ENCODE data around the gene SCARF2.
"Not testable (repeated sequence)": the region's sequence is repeated elsewhere in the genome, so short reads cannot be mapped to it uniquely, and the experiment has no call there.

The SCARF2 gene, protein sequence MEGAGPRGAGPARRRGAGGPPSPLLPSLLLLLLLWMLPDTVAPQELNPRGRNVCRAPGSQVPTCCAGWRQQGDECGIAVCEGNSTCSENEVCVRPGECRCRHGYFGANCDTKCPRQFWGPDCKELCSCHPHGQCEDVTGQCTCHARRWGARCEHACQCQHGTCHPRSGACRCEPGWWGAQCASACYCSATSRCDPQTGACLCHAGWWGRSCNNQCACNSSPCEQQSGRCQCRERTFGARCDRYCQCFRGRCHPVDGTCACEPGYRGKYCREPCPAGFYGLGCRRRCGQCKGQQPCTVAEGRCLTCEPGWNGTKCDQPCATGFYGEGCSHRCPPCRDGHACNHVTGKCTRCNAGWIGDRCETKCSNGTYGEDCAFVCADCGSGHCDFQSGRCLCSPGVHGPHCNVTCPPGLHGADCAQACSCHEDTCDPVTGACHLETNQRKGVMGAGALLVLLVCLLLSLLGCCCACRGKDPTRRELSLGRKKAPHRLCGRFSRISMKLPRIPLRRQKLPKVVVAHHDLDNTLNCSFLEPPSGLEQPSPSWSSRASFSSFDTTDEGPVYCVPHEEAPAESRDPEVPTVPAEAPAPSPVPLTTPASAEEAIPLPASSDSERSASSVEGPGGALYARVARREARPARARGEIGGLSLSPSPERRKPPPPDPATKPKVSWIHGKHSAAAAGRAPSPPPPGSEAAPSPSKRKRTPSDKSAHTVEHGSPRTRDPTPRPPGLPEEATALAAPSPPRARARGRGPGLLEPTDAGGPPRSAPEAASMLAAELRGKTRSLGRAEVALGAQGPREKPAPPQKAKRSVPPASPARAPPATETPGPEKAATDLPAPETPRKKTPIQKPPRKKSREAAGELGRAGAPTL

DNA sequence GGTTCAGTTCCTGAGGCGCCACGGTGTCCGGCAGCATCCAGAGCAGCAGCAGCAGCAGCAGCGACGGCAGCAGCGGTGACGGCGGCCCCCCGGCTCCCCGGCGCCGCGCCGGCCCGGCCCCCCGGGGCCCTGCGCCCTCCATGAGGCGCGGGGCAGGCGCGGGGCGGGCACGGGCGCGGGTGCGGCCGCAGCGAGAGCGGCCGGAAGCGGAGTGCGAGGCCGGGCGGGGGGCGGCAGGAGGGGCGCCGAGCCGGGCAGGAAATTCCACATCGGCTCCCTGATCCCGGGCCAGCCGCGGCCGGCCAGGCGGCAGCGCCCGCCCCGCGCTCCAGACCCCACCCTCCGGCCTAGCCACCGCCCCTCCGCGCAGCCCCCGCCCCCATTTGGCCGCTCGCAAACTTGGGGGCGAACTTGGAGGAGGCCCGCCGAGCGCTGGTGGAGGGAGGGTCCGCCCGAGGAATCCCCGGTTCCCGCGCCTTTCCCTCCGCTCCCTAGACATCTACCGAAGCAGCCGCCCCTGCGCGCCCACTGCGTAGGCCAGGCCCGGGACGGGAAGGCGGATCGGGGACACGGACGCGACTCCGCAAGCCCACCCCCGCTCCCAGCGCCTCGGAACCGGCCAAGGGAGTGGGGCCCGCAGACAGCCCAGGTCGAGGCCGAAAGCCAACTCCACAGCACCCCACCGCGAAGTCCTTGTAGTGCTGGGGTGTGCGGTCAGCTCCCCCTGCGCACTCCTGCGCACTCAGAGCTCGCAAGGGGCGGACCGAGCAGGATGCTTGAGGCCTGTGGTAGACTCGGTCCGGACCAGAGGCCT is at the start of gene SCARF2:
Gene SCARF2, minus strand, starts transcription at position 213 of the 814 bp plus-strand sequence. Its CDS starts 71 bp downstream, at position 142.
- DNase-seq: no peak

DNA sequence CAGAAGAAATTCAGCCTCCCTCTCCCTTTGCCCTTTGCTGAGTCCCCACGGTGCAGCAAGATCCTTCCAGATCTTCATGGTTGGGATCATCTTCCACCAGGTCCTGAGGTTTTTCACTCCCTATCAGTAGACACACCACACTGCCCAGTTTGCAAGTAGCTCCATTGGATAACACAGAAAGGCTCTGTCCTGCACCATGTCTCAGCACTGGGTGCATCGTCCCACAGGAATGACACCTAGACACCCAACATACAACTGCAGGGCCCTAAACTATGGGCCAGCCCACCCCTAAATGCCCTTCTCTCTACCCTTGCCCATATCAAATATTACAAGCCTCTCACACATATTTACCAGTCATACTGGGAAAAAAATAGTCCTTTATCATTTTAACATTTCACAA is 48.6 kb upstream of the SCARF2 start:
- no peak for DNase-seq

DNA sequence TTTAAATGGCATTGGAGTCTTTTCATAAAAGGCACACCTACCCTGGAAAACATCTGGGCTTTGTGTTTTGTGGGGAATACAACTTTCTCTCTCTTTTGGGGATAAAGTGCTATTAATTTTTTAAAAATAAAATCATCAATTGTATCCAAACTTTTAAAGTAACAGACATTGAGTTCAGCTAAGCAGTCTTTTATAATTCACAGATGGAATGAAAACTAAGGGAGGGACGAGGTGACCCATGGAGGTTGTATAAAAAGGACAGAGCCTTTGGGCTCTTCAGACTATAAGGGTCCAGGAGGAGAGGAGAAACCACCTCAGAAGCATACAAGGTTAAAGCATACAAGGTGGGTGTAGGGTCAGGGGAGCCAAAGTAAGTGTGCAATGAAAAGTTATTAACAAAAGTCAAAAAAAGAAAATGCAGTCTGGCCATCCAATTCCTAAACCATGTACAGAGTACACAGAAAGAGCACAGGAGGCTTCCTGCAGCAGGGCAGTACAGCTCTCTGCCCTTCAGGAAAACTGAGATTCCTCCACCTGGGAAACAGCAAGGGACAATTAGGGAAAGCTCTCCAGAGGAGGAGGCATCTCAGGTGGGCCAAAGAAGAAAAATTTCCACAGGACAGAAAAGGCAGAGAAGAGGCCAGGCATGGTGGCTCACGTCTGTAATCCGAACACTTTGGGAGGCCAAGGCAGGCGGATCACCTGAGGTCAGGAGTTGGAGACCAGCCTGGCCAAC is 47.5 kb upstream of the SCARF2 start:
- DNase-seq: no peak

DNA sequence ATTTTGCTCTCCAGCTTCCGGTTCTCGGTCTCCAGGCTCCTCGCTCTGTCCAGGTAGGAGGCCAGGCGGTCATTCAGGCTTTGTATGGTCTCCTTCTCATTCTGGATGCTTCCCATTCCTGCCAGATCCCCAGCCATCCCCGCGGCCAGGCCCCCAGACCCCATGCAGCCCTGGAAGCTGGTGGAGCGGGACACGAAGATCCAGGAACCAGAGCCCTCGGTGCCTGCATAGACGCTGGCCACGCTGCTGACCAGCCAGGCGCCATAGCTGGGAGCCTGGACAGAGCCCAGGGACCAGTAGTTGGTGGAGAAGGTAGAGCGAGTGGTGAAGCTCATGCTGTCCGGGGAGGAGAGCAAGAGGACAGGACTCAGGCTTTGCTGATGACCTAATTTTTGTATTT is 46.1 kb upstream of the SCARF2 start:
- DNase-seq: no peak

DNA sequence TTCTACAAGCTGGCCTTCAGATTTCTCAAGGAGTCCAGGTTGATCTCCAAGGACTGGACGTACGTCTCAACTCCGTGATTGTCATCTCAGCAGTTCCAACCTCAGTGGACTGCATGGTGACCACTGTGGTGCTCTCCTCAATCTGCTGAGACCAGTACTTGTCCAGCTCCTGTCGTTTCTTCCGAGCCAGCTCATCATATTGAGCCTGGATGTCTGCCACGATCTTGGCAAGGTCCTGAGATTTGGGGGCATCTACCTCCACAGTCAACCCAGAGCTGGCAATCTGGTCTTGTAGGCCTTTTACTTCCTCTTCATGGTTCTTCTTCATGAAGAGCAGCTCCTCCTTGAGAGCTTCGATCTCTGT is 45.5 kb upstream of the SCARF2 start:
- not testable (repeated sequence) for DNase-seq

DNA sequence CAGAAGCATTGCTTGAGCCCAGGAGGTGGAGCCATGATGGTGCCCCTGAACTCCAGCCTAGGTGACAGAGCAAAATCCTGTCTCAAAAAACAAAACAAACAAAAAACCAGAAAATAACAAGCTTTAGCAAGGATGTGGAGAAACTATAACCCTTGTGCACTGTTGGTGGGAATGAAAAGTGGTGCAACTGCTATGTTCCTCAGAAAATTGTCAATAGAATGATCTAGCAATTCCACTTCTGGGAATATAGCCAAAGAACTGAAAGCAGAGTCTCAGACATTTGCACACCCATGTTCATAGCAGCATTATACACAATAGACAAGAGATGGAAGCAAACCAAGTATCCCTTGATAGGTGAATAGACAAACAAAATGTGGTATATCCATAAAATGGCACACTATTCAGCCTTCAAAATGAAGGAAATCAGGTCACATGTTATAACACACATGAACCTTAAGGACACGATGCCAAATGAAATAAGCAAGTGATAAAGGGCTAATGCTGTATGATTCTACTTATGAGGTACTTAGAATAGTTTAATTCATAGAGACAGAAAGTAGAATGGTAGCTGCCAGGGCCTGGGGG is 42.1 kb upstream of the SCARF2 start:
- no peak for DNase-seq

DNA sequence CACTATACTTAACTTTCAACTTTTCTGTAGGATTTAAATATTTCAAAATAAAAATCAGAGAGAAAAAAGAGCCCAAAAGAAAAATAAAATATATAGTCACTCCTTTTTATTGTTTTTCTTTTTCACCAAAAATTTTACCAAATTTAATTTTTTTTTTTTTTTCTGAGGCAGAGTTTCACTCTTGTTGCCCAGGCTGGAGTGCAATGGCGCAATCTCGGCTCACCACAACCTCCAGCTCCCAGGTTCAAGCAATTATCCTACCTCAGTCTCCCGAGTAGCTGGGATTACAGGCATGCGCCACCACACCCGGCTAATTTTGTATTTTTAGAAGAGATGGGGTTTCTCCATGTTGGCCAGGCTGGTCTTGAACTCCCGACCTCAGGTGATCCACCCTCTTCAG is 40.4 kb upstream of the SCARF2 start:
- not testable (repeated sequence) for DNase-seq

DNA sequence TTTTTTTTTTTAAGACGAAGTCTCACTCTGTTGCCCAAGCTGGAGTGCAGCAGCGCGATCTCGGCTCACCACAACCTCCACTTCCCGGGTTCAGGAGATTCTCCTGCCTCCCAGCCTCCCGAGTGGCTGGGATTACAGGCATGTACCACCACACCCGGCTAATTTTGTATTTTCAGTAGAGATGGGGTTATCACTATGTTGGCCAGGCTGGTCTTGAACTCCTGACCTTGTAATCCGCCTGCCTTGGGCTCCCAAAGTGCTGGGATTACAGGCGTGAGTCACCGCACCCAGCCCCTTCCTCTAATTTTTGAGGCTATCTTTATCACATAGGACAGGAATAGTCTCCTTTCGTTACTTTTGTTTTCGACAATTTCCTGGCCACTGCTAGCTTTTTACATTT is 37.9 kb upstream of the SCARF2 start:
- not testable (repeated sequence) for DNase-seq

DNA sequence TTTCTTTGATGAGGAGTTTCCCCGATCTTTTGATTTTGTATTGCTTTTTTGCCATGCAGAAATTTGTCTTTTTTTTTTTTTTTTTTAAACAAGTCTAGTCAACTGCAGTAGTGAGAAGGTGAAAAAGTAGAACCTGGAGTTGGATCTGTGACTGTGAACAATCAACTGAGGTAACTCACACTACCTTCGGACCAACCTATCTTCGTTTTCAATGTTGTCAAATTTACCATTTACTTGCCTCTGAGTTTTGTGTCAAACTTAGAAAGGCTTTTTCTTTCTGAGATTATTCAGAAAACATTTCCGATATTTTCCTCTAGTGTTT is 37.5 kb upstream of the SCARF2 start:
- no peak for DNase-seq

DNA sequence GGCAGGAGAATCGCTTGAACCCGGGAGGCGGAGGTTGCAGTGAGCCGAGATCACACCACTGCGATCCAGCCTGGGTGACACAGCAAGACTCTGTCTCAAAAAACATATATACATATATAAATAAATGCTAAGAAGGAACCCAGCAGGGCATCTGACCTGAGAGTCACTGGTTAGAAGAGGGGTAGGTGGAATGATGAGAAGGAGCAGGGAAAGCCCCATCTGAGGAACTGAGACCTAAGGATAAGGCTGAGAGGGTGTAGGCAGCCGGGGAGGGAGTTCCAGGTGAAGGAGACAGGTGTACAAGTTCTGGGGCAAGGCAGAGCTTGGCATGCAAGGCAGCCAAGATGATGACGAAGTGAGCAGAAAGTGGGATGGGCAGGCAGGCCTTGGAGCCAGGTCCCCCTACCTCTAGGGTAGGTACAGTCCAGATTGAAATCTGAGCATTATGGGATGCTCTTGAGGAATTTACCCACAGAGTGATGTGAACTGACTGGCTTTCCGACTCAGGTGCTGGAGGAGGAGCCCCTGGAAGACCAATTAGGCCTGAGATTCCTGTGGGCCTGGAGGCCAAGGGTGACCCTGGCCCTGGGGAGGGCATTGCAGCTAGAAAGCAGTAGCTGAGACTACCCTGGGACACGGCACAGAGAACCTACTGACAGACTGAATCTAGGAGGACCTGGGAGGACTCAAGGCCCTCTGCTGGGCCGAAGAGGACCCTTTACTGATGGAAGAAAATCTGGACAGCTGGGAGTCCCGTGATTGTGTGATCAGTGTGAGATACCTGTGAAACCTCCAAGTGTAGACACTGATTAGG is 35.2 kb upstream of the SCARF2 start:
- DNase-seq: no peak

DNA sequence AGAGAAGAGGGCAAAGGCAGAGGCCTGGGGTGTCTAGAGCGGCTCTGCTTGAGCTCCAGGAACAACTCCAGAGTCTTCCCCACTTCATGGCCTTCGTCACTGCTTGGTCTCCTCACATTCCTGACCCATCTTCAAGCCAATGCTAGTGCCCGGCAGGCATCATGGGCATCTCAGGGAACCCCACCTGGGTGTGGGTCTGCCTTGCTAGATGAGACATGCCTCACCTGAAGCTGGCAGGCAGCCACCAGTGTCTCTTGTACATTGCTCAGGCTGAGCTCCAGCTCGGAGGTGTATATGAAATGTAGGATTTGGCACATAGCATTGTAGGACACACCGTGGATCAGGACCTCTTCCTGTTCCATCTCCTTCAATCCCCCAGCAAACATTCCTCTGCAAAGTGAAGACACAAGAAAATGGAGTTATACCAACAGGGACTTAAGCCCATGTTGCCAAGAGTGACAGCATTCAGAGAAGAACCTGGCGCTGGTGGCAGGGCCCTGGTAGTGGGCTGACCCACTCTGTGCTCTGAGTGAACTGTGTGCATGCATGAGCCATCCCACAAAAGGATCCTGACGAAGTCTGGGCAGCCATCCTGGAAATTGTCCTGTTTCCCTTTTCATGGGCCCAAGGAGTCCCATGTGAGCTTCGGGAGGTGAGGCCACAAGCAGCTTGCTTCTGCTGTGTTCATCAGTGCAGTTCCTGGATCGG is 33.7 kb upstream of the SCARF2 start:
- DNase-seq: no peak

DNA sequence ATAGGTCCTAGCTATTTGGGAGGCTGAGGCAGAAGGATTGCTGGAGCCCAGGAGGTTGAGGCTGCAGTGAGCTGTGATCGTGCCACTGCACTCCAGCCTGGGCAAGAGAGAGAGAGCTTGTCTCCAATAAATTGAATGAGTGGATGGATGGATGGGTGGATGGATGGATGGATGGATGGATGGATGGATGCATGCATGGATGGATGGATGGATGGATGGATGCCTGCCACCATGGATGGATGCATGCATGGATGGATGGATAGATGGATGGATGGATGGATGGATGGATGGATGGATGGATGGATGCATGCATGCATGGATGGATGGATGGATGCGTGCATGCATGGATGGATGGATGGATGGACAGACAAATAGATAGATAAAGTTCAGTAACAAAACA is 32.9 kb upstream of the SCARF2 start:
- DNase-seq: not testable (repeated sequence)

DNA sequence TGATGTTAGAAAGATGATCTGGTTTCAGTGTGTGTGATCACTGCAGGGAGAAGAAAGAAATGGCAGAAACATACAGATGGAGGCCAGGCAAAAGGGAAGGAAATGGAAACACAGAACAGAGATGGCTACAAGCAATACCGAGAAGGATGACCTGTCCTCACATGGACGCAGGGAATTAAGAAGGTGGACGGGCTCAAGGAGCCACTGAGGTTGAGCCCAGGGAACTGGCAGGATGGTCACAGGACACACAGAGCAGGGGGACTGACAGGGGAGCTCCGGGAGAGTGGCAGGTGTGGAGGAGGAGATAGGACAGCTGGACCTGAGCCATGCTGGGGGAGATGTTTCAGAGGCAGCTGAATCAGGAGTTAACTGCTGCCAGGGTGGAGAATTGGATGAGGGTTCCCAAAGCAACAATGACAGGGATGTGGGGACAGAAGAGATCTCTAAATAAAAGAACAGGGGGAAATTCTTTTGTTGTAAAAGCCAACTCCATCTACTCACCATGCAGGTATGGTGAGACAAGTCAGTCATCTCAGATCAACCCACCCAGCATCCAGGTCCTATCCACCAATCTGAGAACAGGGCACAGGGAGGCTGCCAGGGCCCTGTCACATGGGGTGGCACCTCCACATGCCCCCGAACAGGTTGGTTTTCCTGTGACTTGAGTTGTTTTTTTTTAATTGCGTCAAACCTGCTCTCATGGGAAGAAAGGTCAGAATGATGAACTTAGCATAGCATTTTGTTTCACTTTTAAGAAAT is 31.7 kb upstream of the SCARF2 start:
- no peak for DNase-seq

DNA sequence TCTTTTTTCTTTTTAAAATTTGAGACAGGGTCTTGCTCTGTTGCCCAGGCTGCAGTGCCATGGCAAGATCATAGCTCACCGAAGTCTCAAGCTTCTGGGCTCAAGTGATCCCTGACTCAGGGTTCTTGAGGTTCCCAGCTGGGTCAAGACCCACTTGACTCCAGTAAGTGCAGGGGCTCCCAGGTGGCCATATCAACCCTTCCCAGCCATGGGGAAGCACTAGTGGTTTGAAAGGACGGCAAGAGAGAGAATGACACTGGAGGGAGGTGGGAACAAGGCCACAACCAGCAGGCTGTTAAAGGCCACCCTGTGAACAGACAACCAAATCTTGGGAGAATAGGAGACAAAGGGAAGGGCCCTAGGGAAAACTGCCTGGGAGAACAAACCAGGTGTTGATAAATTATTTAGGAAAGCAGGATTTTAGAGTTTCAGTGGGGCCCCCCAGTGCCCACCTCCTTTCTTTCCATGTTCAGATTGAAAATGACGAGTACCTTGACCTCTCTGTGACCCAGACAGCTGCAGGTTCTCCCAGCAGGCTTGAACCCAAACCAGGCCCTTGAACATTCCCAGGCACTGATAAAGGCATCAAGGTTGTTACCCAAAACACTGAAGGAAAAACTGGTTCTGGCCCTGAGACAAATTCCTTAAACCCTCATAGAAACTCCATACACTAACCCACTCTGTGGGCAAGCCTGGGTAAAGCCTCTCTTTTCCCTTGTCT is 29.2 kb upstream of the SCARF2 start:
- no peak for DNase-seq

DNA sequence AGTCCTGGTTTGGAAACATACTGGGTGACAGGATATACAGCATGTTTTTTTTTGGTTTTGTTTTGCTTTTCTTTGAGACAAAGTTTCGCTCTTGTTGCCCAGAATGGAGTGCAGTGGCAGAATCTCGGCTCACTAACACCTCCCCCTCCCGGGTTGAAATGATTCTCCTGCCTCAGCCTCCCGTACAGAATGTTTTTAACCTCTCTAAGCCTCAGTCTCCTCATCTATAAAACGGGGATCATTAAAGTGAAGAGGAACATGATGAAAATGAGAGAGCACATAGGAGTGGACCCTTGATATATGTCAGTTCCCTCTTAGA is 28.1 kb upstream of the SCARF2 start:
- DNase-seq: no peak

DNA sequence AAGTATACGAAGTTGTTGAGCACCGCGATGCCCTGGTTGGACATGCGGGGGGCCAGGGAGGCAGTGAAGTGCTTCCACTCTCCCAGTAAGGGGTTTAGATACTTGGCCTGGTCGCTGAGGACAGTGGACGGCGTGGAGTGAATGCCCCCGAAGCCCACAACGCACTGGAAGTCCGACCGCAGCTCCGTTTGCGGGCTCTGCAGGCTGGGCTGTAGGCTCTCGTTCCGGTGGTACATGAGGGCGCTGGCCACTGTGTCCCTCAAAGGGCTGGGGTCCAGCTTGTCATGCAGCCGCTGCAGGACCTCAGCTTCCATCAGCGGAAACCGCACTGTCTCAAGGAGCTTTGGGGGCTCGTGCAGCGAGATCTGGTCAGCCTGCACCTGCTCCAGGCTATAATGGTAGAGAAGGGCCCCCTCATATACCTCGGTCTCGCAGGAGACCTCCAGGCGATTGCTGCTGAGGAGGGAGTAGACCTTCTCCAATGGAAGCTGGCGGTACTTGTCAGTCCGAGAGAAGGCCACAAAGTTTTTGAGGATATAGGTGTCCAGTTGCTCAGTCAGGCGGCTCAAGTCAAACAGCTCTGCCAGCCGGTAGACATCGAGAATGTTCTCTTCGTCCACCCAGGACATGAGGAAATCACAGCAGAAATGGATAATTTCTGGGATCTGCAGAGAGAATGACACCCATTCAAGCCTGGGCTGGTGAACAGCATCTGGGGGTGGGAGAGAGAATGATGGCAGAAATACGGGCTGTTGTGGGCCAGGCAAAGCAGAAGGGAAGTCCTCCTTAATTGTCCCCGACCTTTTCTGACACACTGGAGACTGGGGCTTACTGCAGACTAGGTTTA is 27.5 kb upstream of the SCARF2 start:
- no peak for DNase-seq

DNA sequence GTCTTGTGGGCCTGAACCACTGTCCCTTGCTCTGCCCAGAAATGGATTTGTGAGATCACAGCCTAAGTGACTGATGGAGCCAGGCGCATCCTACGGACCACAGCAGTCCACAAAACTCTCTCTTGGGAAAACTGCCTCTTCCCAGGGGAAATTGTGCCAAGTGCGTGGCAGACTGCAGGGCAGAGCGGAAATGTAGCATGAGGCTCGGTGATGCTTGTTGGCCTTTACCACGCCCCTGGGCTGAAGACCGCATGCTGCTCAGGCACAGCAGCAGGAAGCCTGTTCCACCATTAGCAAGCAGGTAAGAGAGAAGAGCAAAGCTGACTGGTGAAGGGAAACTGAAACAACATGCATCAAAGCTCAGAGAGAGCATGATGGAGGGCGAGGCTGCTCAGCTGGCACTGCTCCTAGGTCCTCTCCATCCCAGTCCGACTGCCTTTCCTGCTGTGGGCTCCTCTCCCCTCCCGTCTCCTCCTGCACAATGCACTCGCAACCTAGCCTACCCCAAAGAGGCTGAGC is 26.5 kb upstream of the SCARF2 start:
- peak; percentile 62 for DNase-seq

Measured in activated gamma-delta T cell treated with Interleukin-2 at 50 U/mL for 16 hours (primary cell).